CD4-positive, alpha-beta T cell treated with Interleukin-21 for 1 hour (primary cell): ENCODE data around the gene MAP2K6.
"Not testable (repeated sequence)": the region's sequence is repeated elsewhere in the genome, so short reads cannot be mapped to it uniquely, and the experiment has no call there.

Experiments
- DNase-seq: peaks from one replicate; pipeline ENCODE4 v3.0.0-alpha.2; 2020

The MAP2K6 gene

DNA sequence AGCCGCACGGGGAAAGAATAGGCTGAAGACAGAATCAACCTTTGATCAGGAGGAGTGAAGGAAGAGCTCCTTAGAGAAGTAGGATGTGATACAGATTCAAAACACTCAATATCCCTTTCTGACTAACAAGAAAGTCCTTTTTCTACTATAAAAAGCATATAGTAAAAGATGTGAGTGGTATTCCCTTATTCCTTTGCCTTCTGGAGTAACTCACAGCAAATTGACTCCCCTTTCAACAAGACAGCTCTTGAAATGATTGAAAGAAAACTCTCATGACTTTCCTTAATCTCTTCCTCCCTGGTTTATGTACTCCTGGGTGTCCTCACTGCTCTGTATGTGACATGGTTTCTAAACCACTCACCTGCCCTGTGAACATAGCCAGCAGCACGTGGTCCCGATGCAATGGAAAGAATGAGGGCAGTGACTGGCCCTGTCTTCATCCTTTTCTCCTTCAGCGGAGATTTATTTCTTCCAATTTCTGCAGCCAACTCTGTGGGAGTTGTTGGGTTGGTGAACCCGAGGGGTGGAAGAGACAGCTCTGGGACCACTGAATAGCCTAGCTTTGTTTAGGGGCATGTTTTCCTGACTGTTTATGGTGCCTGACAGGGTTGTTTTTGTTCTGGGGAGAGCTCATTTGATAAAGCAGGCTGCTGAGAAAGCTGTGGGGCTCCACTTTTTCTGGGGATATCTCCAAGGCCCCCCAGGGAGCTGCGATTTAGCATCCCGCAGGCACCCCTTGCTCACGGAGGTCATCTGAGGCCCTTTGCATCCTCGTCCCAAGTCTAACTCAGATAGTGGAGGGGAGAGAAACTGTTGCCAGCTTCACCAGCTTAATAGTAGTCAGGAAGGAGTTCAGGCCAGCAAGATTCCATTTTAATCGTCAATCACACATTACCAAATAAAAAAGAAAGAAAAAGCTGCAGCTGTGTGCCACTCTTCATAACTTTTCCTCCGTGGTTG, 46.7 kb downstream of the MAP2K6 start:
- DNase-seq, result no peak

DNA sequence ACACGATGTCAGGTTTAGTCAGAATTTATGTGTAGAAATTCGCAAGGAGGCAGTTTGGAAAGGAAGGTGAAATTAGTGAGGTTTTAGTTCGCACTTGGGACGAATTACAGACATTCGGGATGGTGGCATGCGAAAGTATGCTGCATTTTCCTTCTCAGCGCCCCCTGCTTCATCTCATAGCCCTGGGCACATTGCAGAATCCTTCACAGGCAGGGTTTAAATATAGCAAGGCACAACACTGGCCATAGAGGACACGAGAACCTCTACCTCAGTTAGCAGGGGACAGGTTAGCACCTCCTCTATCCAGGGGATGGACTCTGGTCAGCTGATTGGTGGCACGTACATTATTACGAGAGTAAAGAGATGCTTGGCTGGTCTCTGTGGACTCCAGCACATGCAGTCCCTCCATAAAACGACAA, 47.5 kb downstream of the MAP2K6 start:
- DNase-seq, result no peak

DNA sequence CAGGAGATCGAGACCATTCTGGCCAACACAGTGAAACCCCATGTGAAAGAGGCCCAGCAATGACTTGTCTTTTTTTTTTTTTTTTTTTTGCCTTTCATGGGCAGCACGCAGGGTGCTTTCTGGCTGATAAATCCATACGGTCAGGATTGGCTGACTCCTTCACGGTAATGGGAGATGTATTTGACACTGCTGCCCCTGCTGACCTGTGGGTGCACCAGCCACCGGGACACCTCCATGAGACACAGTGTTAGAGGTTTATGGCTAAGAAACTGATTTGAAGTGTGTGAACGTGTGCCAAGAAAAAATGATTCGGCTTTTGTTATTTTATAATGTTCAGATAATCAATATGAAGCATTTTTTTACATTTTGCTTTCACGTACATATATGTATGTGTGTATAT, 48.4 kb downstream of the MAP2K6 start:
- no peak for DNase-seq

DNA sequence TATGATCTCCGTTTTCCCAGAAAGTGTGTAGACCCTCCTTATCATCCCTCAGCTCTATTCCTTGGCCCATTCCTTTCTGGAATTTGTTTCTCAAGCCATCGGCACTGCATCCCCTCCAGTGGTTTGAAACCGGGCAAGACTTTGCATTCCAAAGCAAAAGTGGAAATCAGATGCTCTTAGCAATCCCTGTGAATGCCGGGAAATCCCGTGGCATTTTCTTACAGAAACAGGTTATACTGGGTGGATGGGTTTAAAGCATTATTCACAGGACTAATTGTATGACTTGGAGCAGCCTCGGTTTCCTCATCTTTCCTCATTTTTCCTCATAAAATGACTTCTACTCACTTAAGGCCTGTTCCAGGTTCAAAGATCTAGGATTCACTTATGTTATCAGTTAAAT, 52.0 kb downstream of the MAP2K6 start:
- no peak for DNase-seq

DNA sequence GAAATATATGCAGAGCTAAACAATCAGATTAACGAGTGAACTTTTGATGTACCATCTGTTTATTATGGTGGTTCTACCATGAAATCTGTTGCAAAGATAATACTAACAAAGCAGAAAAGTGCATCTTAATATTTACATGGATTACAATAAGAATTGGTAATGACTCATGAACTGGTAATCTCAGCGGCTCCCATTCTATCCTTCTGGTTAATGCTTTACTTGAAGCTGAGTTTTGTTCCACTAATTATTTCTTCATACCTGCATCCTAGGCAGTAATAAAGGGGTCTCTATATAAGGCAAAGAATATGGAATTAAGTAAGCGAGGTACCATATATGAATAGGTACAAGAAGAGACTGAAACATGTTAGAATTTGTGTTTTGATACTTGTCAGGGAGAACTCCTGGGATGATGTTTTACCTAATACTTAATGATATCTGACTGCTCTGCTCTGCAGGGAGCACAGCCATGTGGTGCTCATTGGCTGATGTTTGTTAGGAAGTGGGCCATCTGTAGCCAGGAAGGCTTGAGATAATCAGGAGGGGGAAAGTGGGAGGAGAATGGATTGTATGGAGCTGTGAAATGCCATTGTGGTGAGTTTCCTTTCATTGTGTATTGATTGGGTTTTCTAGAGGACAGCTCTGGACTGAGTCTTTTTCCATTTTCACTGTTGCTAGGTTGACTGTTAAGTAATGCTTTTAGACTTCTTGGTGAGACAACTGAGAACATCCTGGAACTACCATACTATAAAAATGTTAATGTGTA, 52.6 kb downstream of the MAP2K6 start:
- DNase-seq, result no peak

DNA sequence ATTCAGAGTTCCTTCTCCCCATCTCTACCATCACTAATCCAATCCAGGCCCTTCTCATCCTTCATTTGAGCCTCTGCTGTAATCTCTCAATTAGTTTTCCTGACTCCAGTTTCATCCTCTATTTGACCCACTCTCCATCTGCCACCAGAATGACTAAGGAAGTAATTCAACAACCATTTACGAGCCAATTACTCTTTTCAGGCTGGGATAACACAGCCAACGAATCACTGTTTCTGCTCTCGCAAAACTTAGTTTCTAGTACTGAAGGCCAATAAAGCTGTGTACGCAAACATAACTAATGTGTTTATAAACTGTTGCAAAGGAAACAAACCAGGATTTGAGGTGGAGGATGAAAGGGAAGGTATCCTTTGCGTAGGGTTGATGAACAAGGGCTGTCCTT, 53.7 kb downstream of the MAP2K6 start:
- no peak for DNase-seq

DNA sequence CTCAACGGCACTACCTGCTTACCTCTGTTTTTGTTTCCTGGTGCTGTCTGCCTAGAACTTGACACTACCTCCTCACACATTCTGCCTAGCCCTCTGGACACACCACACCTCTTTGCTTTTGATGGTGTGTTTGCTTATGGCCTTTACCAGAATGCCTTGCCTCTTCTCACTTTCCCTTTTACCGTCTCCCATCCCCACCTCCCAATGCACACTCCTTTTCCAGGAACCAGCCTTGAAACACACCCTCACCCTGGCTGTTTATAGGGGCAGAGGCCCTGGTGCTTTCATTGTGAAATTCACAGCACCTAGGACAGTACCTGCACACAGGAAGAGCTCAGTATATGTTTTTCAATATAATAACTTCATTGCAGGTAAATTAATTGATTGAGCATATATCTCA, 56.2 kb downstream of the MAP2K6 start:
- DNase-seq, result no peak

DNA sequence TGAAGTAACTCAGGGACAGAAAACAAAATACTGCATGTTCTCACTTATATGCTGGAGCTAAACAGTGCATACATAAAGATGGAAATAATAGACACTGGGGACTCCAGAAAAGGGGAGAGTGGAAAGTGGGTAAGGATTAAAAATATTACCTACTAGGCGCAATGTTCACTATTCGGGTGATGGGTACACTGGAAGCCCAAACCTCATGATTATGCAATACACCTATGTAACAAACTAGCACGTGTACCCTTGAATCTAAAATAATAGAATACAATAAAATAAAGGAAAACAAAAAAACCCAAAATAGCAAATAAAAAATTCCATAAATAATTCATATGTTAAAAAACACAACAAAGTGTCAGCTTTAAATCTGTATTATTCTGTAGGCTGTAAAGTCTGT, 56.9 kb downstream of the MAP2K6 start:
- DNase-seq, result no peak

DNA sequence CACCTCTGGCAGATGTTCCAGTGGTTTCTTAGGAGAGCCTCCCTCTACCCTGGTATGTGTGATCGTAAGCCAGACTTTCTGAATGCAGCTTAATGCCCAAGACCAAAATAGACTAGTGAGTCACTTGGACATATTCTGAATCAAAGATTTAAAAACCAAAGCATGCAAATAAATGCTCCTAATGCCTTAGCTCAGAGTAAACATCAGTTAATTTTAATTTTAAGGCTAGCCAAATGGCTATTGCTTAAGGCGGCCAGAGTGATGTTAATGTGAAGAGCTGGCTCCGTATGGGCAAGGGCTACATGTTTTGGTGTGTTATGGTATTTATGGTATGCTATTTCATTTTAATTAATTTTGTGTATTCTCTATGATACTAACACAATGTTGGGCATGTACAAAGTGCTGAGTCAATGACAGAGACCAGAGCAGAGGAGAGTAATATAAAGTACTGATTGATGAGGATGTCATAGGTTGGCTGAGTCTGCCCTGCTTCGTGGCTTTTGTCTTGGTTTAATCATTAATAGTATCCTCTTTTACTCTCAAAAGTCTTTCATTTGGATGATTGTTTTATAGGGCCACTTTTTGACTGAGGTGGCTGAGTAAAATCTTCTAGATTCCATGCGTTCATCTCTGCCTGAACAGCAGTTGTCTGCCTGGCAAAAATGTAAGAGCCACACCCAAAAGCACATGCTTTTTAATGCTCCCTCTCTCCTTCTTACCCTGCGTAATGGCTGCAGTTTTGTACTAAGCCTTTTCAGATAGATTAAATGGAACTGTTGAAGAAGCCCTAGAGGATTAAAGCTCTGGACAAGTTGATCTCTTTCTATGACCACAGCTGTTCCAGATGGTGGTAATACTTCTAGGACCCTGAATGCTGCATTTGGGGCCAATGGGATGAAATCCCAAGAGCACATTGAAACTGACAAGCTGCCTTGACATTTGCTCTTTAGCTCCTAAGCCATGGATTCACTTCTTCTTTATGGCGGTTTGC, 59.6 kb downstream of the MAP2K6 start:
- no peak for DNase-seq

DNA sequence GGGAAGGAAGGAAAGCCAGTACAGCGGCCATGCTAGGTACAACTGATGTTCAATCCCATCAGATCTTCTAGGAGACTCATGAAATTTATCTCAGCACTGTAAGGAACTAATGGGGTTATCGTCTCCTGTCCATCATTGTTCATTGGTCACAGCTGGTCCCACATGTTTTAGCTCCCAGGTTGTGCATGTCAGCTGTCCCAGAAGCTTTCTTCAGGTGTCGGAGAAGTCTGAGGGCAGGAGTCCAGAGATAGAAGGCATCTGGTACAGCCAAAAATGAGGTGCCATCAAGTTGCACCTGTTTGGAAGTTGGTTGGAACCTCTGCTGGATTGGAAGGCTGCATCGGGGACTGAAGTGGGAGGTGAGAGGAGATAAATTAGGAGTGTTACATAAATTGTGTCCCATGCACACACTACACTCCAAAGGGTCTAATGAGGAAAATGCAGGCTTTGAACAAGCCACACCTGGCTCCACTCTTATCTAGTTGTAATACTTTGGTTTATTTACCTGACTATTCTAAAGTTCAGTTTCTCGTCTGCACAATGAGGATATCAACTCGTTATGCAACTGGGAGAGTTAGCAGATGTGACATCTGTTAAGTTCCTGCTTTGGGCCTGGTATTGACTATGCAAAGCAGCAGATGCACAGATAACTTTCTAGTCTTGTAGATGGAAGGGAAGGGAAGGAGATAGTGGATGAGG, 62.9 kb downstream of the MAP2K6 start:
- DNase-seq, result no peak

DNA sequence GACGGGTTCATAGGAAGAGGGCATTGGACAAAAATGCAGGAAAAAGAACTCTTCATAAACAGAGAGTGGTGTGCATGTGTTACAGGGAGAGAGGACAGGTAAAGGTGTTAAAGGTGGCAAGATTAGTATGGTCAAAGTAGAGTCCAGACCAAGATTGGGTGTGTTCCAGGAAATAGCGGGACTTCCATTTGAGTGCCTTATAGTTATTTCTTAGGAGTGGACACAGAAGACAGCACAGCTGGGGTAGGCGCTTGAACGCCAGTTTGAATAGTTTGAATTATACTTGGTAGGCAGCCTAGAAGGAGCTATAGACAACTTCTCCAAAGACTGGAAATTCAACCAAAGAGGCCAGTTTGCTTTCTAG, 63.4 kb downstream of the MAP2K6 start:
- no peak for DNase-seq

DNA sequence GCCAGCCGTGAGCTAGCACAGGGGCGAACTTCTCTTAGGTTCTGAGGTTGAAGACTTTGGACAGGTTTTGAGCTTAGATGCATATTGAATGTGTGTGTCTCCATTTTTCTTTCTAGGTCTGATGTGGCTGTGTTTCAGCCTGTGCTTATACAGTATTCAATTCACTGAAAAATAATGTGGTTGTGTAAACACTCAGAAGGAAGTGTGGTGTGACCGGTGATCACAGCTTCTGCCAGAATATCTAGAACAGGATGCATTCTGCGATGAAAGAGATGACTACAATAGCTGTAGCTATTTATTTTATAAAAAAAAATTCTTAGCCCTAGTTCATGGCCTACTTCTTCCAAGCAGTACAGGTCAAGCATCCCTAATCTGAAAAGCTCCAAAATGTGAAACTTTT, 64.4 kb downstream of the MAP2K6 start:
- DNase-seq, result no peak

DNA sequence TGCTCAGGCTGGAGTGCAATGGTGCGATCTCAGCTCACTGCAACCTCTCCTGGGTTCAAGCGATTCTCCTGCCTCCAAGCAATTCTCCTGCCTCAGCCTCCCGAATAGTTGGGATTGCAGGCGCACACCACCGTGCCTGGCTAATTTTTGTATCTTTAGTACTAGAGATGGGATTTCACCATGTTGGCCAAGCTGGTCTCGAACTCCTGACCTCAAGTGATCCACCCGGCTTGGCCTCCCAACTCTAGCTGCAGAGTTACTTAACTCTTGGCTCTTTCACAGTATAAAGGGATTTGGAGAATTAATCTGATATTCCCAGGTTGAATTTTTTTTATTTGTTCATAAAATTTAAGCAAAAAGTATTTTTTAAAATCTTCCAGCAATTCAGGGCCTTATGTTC, 65.3 kb downstream of the MAP2K6 start:
- not testable (repeated sequence) for DNase-seq

DNA sequence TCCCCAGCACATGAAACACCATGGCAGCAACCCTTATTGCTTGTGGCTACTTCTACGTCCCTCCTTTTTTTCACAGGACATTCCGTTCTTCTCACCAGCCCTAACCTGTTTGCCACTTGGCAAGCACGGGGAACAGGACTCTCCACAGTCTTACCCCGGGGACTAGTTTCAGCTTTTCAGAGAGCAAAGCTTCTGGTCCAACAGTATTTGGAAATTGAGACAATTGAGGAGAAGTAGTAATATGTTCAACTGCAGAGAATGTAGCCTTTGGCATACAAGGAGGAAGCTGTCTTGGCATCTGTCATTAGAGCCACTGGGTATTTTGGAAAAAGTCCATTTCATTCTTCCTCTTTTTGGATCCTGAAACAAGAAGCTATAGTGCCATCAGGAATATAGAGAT, 65.7 kb downstream of the MAP2K6 start:
- DNase-seq, result no peak

DNA sequence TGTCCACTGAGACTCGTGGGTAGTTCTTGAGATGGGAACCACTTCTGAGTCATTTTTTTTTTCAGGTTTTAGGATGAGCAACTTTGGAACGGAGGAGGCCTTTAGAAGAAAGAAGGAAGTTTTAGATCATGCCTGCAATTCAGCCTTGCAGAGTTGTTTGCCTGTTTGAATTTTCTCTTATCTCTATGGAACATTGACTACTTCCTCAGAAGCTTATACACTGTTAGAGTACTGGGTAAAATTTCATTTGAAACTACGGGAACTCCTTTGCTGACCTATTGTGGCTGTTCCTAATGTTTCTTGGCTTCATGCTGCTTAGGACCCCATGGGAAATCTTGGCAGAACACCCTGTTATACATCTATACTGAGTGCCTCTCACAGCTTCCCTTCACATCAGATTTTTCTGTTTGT, 70.8 kb downstream of the MAP2K6 start:
- no peak for DNase-seq

DNA sequence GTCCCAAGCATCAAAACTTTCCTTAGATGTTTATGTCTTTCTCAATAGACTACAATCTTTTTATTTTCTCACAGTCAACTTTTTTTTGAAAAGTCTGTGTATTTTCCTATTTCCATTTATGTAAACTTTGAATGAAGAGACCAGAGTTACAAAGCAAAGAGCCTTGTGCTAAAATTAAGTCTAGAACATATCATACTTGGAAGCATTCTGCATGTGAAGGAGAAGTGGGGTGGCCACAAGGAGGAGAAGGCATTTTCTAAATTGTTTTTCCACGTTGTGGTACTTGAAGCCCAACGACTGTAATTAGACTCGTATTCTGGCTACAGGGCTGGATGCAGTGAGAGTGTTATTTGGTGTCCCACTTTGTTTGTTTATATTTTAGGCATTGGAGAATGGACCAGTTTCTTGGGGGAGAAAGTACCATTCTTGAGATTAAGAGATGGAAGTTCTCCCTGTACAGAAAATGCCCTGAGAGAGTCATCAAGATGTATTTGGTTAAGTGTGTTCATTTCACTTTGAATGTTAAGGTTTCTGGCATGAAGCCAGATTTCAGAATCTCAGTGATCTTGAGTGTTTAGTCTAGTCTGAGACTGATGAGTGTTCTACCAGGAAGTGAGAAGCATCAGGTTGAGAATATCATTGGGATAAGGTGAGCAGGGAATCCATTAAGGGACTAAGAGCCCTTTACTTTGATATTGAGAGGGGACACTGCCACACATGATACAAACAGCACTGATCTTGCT, 71.6 kb downstream of the MAP2K6 start:
- no peak for DNase-seq

DNA sequence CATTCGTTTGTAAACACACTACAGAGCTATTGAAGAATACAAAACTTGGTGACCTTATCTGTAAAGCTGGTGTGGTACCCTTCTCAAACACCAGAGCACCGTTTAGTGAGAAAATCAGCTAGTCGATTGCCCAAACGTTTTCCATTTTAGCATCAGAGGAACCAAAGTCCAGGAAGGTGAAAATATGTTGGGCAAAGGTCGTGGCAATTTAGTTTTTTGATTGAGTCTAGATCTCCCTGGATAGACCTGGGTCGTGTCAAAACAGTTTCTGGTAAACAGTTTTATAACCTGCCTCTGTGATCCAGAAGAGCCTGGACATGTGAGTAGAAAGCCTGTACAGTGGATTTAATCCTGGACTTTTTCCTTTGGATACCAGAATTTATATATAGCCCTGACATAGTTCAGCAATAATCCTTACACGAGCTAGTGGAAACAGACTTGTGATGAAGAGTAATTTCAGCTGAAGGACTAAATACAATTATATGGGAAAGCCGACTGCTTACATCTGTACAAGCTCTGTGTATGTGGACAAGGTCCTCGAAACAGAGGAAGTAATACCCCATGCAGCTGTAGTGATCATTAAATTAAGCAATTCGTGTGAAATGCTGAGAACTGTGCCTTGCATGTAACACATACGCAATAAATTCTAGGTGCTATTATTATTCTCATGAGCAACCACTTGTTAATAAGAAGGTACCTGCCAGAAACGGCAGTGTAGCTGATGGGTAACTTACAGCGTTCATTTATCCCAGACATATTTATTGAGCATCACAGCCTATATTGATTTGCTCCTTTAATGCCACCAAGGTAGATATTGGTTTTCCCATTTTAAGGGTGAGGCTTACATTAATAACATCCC, 72.5 kb downstream of the MAP2K6 start:
- DNase-seq, result no peak

DNA sequence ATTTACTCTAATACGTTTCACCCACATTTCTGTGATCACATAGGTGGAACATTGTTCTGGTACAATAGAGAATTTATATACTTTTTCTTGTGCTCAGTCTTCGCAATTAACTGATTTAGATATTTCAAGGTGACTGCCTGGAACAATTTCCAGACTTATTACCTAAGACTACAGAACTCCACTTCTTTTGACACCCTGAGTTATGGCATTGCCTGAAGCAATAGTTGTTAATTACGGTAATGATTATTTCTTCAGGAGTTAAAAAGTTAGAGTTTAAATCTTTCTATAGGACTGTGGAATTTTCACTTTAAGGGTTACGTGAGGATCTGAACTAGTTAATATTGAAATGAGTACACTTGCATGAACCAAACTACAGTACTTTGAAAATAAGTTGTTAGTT, 74.8 kb downstream of the MAP2K6 start:
- DNase-seq, result no peak

DNA sequence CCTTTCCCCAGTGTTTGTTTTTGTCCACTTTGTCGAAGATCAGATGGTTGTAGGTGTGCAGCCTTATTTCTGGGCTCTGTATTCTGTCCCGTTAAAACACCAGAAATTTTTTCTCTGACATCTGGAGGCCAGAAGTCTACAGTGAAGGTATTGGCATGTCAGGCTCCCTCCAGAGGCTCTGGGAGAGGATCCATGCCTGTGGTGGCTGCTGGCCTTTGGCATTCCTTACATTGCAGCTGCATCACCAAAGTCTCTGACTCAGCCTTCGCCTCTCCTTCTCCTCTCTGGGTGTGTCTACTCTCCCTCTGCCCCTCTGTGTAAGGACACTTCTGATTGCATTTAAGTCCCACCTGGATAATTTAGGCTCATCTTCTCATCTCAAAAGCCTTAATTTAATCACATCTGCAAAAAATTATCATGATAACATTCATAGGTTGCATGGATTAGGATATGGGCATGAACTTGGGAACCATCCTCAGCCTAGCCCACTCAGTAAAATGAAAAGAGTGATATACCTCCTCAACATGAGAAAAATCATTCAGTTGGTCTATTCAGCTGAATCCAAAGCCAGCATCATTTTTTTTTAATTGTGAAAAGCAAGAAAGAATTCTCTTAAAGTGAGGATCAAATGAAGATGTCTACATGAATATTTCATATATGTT, 78.0 kb downstream of the MAP2K6 start:
- no peak for DNase-seq

DNA sequence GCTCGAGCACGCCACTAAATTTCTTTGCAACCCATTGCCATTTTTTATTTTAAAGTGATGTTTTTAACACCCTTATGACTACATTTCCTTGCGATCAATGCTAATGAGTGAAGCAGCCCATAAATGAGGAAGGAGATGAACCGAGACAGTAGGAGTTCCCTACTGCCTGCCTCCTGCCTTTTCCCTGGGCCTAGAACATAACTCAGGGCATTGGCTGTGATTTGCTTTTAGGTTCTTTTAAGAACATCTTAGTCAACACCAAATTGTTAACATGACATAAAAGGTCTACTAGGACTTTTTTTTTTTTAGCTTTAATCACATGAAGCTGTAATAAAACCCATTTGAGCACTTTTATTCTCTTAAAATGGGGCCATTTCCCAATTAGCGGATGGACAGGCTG, 81.3 kb downstream of the MAP2K6 start:
- DNase-seq, result no peak
